Heart left ventricle (tissue), 16 donors: ENCODE measurements around the gene CYP4Z1. TPM values are rescaled to one million over a fixed set of nuclear protein-coding genes. Genes with fewer than 3 reads are reported as not detected.
"Not testable (repeated sequence)": the region's sequence is repeated elsewhere in the genome, so short reads cannot be mapped to it uniquely, and the experiment has no call there.

Source experiments
- ATAC-seq, 4 donors: fragments of 200-7000 bp; cut with Tn5 transposase; one replicate each; pipeline ENCODE4 v1.9.1; 2020 to 2022; ENCODE audit warnings: moderate library complexity in 4 of 4, mild to moderate bottlenecking in 3 of 4, moderate number of reproducible peaks in 1 of 4
- DNase-seq, 5 donors: peaks; one replicate each; pipeline ENCODE4 v3.0.0-alpha.2; 2020
- H3K27ac ChIP-seq, 12 donors: fragments of 200-600 bp; sonication (generic) in 4 of 12; one replicate each; pipeline versions ENCODE4 v1.5.0 to v1.8.0; 2016 to 2022; ENCODE audit warnings: mild to moderate bottlenecking in 2 of 12
- H3K27me3 ChIP-seq, 9 donors: fragments of 200-600 bp; sonication (generic) in 2 of 9; one replicate each; pipeline versions ENCODE4 v1.5.1 to v1.8.0; 2016 to 2022; ENCODE audit warnings: mild to moderate bottlenecking in 3 of 9
- H3K36me3 ChIP-seq, 9 donors: fragments of 200-600 bp; sonication (generic) in 2 of 9; one replicate each; pipeline versions ENCODE4 v1.5.0 to v1.8.0; 2018 to 2022; ENCODE audit warnings: mild to moderate bottlenecking in 2 of 9
- H3K4me1 ChIP-seq, 12 donors: fragments of 200-600 bp; sonication (generic) in 4 of 12; one replicate each; pipeline versions ENCODE4 v1.5.0 to v1.8.0; 2016 to 2022; ENCODE audit warnings: mild to moderate bottlenecking in 3 of 12
- H3K4me3 ChIP-seq, 12 donors: fragments of 200-600 bp; sonication (generic) in 4 of 12; one replicate each; pipeline versions ENCODE4 v1.5.0 to v1.8.0; 2017 to 2022; ENCODE audit warnings: mild to moderate bottlenecking in 9 of 12, moderate library complexity in 4 of 12
- H3K9me3 ChIP-seq, 12 donors: fragments of 200-600 bp; sonication (generic) in 4 of 12; one replicate each; pipeline versions ENCODE4 v1.5.0 to v1.8.0; 2016 to 2022; ENCODE audit warnings: mild to moderate bottlenecking in 1 of 12
- CTCF ChIP-seq, 12 donors: fragments of 200-600 bp; sonication (generic) in 4 of 12; IDR thresholded peaks; one replicate each; pipeline versions ENCODE4 v1.5.0 to v1.8.0; 2018 to 2022; ENCODE audit warnings: antibody characterized with exemption in 12 of 12, mild to moderate bottlenecking in 5 of 12
- POLR2A ChIP-seq, 2 donors: fragments of 450-650 bp; IDR thresholded peaks; one replicate each; pipeline ENCODE4 v1.6.1; 2017; ENCODE audit warnings: antibody characterized with exemption in 2 of 2, mild to moderate bottlenecking in 2 of 2, moderate library complexity in 2 of 2
- WGBS, 4 donors: extraction: QIAGEN DNeasy Blood & Tissue Kit in 2 of 4; methylation state at CpG; one replicate each; pipeline versions ENCODE4 v1.1.5 to v1.1.7; 2013 to 2018; 5-methylcytosine and 5-hydroxymethylcytosine counted together
- intact Hi-C, 10 donors: fragments of 100-400 bp; cut with DNase I; formaldehyde crosslinking; loops; one replicate each; pipeline versions ENCODE4 v1.11.1 to v1.14.2; 2022
- polyA plus RNA-seq, 2 donors: library from polyadenylated mRNA; stranded (reverse); fragments of 200-250 nt; gene quantifications; one replicate each; pipeline ENCODE4 v1.2.3, GENCODE V29; 2013
- total RNA-seq, 9 donors: library from RNA; depleted of rRNA in 2 of 9; stranded (reverse); fragments of >200 nt in 2 of 9; fragmentation: NEBNext Ultra II Directional in 3 of 9; extraction: Animal tissue kit (Norgen Biotek cat#: 25700) in 3 of 9; gene quantifications; one replicate each; pipeline versions ENCODE4 v1.1.0 to v1.2.4, GENCODE V29; 2016 to 2023
- donor health status: ischemic (EF 13 %, LVEDD 7.1; RV severe dilation, severe dysfunction).
- donor health status: healthy with polysubstance abuse.
- donor health status: DM: no; HTN: yes; CAD: no.
- donor health status: DM: no; HTN: no; CAD: no.
- donor health status: ischemic (EF 25% LVEDD 6.9; RV normal size, moderate dysfunction).
- donor health status: ischemic (EF 25% LVEDD 5.7; RV mildly dilated, moderate dysfunction).
- donor health status: healthy.
- donor health status: DM: yes; HTN: yes; CAD: no.
- donor health status: ischemic (EF 35%, LVEDD 5.7; RV mildly dilated, moderate dysfunction).
- donor health status: nonischemic (EF 11% LVEDD 7.7; RV severe dilation, severe dysfunction).
- donor health status: DM: yes; HTN: yes; CAD: no.
- donor health status: PGD.
- donor health status: ischemic (EF 29% LVEDD 5.4; RV normal size, mild dysfunction).
- donor health status: nonischemic (EF 23%, LVEDD 6.1; RV moderate dilation, normal function).

Gene CYP4Z1
- total and polyA plus RNA-seq, 11 donors = 0.04 to 0.79 (median 0.31) TPM; not detected in 2

- intact Hi-C loops = no loop called here
- TF ChIP-seq CTCF (IDR thresholded peaks at IDR 0.05) = no peak
- no peak for TF ChIP-seq POLR2A (IDR thresholded peaks at IDR 0.05)
- ATAC-seq (no peak), DNase-seq (no peak)
- H3K4me1 ChIP-seq = no peaks in the 10 kb centered on the region
- 62 to 86% (median 79%) methylated on average over 2 to 4 of the region's 4 CpGs for WGBS, 4 donors
- H3K9me3 ChIP-seq = peaks cover 0 to 5% (median 0%) of the 10 kb centered on the region in 12 donors
- H3K36me3 ChIP-seq = no peaks in the 10 kb centered on the region
- no peak within 1 kb of the TSS for H3K27ac ChIP-seq
- no peaks in the 10 kb centered on the region for H3K27me3 ChIP-seq
- no peak within 1 kb of the TSS for H3K4me3 ChIP-seq
Observed at GRCh38 chr1:47137198-47137597, 70.2 kb downstream of the CYP4Z1 start, which contains the start of gene CYP4A22. Gene CYP4A22, plus strand, starts transcription at chr1:47137441. Its CDS starts 45 bp downstream, at chr1:47137486.

- H3K9me3 ChIP-seq = peaks cover 0 to 5% (median 0%) of the 10 kb centered on the region in 12 donors
- DNase-seq = no peak
- TF ChIP-seq POLR2A (IDR thresholded peaks at IDR 0.05) = no peak
- TF ChIP-seq CTCF (IDR thresholded peaks at IDR 0.05) = no peak
- intact Hi-C loops = loop anchor here in 1 of 10 donors (2.0 kb wide), 1 partner anchor 197 kb away; the partner anchor contains the start of gene CYP4A11
- H3K4me1 ChIP-seq = no peaks in the 10 kb centered on the region
- no peaks in the 10 kb centered on the region for H3K36me3 ChIP-seq
- no peak for ATAC-seq
- WGBS, 4 donors = 79 to 84% (median 81%) methylated on average over 4 to 5 of the region's 5 CpGs
- H3K27ac ChIP-seq = no peak overlapping the region
- no peak overlapping the region for H3K4me3 ChIP-seq
- H3K27me3 ChIP-seq = no peaks in the 10 kb centered on the region
Observed at GRCh38 chr1:47137925-47138615, 71.0 kb downstream of the CYP4Z1 start.

- H3K4me1 ChIP-seq, H3K4me3 ChIP-seq, H3K27me3 ChIP-seq, ATAC-seq, H3K9me3 ChIP-seq, H3K27ac ChIP-seq, DNase-seq, H3K36me3 ChIP-seq, intact Hi-C loops: not testable (repeated sequence)
- WGBS, 4 donors = 68 to 74% (median 69%) methylated on average over 3 of the region's 3 CpGs
Observed at GRCh38 chr1:47140358-47140757, 73.3 kb downstream of the CYP4Z1 start.

GRCh38 chr1:47143654-47144053, 76.6 kb downstream of the CYP4Z1 start:
- H3K36me3 ChIP-seq, H3K27me3 ChIP-seq, intact Hi-C loops, H3K4me3 ChIP-seq, H3K9me3 ChIP-seq, H3K4me1 ChIP-seq, DNase-seq, ATAC-seq, H3K27ac ChIP-seq: not testable (repeated sequence)
- 49 to 64% (median 56%) methylated on average over 6 of the region's 6 CpGs for WGBS, 4 donors
- peak in 5 of 12 donors; percentile 7 to 23 (median 15) for TF ChIP-seq CTCF (IDR thresholded peaks at IDR 0.05)

GRCh38 chr1:47146495-47146894, 79.5 kb downstream of the CYP4Z1 start:
- H3K36me3 ChIP-seq, H3K27ac ChIP-seq, H3K4me1 ChIP-seq, intact Hi-C loops, H3K9me3 ChIP-seq, ATAC-seq, H3K4me3 ChIP-seq, DNase-seq: not testable (repeated sequence)
- 0 to 73% (median 17%) methylated on average over 1 of the region's 1 CpG for WGBS, 4 donors
- H3K27me3 ChIP-seq = peaks cover 0 to 15% (median 0%) of the 10 kb centered on the region in 9 donors
